Nasal cavity respiratory epithelium epithelial cell of viscerocranial mucosa (primary cell): ENCODE measurements around the gene DEFB114. TPM values are rescaled to one million over a fixed set of nuclear protein-coding genes. Genes with fewer than 3 reads are reported as not detected.

Experiments used
- total RNA-seq: library from RNA; depleted of rRNA; stranded (reverse); fragments of >200 nt; gene quantifications from 2 replicates; pipeline ENCODE4 v1.2.3, GENCODE V29; 2014

The DEFB114 gene, protein sequence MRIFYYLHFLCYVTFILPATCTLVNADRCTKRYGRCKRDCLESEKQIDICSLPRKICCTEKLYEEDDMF
- not detected in 2 replicates for total RNA-seq

GRCh38 chr6:49964064-49964463 is at the start of gene DEFB114:
TSS of gene DEFB114 (minus strand) at chr6:49964164. CDS start at chr6:49964105, 59 bp downstream.

DNA sequence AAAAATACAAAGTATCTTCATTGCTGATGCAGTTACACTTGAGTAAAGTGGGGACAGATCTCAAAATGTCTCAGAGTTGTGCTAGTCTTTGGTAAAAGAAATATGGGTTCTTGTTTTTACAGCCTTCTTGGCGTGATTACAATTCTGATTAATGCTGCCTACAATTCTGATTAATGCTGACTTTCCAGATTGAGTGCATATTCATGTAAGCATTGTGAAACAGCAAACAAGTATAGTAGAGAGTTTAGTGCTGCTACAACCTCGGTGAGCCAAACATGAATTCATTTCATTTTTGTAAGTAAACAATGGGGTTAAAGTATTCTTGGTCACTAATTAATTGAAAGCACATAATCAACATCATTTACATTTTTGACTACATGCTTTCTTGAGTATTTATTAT is 5.6 kb upstream of the DEFB114 start, which contains the start of gene DEFB113:
DEFB113 (minus strand) TSS at position 21 of the 400 bp plus-strand sequence; CDS start at position 21, 0 bp downstream.

Other genes starting within 250 kb of the DEFB114 start
- 0.07 and 0.34 TPM in 2 replicates for gene CRISP3, start 219.8 kb downstream of the DEFB114 start, total RNA-seq
- gene PGK2, start 176.9 kb downstream of the DEFB114 start, total RNA-seq, result not detected in 2 replicates
- gene CRISP1, start 97.6 kb downstream of the DEFB114 start, total RNA-seq, result not detected in 2 replicates
- not detected in 2 replicates for gene DEFB113, start 5.5 kb upstream of the DEFB114 start, total RNA-seq
- gene DEFB110, start 57.8 kb upstream of the DEFB114 start, total RNA-seq, result not detected in 2 replicates
- gene DEFB112, start 85.8 kb upstream of the DEFB114 start, total RNA-seq, result not detected in 2 replicates